Lung (tissue), 12 donors: ENCODE results near the gene BPIFB1. TPM values are rescaled to one million over a fixed set of nuclear protein-coding genes. Genes with fewer than 3 reads are reported as not detected.

ENCODE experiments used
- ATAC-seq: fragments of 200-7000 bp; cut with Tn5 transposase; one replicate; pipeline ENCODE4 v1.9.1; 2020; ENCODE audit warnings: moderate number of reproducible peaks; ENCODE audit not compliant: insufficient read depth, low FRiP score
- DNase-seq, 3 donors: peaks; one replicate each; pipeline ENCODE4 v3.0.0-alpha.2; 2013 to 2017
- H3K27ac ChIP-seq, 2 donors: one replicate each; pipeline ENCODE4 v1.5.1; 2013; ENCODE audit warnings: mild to moderate bottlenecking in 2 of 2, moderate library complexity in 2 of 2, control low read depth in 1 of 2, inconsistent platforms in 1 of 2, low read depth in 1 of 2, low read length in 1 of 2
- H3K27me3 ChIP-seq, 3 donors: one replicate each; pipeline ENCODE4 v1.5.1; 2013; ENCODE audit warnings: low read length in 2 of 3; ENCODE audit not compliant: control insufficient read depth in 3 of 3, insufficient read depth in 3 of 3
- H3K36me3 ChIP-seq, 4 donors: one replicate each; pipeline ENCODE4 v1.5.1; 2013; ENCODE audit warnings: low read length in 4 of 4, mild to moderate bottlenecking in 1 of 4, moderate library complexity in 1 of 4; ENCODE audit not compliant: control insufficient read depth in 4 of 4, insufficient read depth in 4 of 4
- H3K4me1 ChIP-seq, 5 donors: one replicate each; pipeline ENCODE4 v1.5.1; 2013; ENCODE audit warnings: low read length in 5 of 5, mild to moderate bottlenecking in 2 of 5, moderate library complexity in 1 of 5; ENCODE audit not compliant: control insufficient read depth in 5 of 5, insufficient read depth in 5 of 5
- H3K4me3 ChIP-seq: one replicate; pipeline ENCODE4 v1.5.1; 2013; ENCODE audit warnings: mild to moderate bottlenecking, control low read depth, moderate library complexity
- H3K9ac ChIP-seq, 2 donors: one replicate each; pipeline ENCODE4 v1.5.1; 2013; ENCODE audit warnings: low read length in 2 of 2, control low read depth in 1 of 2; ENCODE audit not compliant: insufficient read depth in 1 of 2
- H3K9me3 ChIP-seq, 4 donors: one replicate each; pipeline ENCODE4 v1.5.1; 2013; ENCODE audit warnings: low read length in 3 of 4, mild to moderate bottlenecking in 1 of 4, moderate library complexity in 1 of 4; ENCODE audit not compliant: control insufficient read depth in 4 of 4, insufficient read depth in 3 of 4
- WGBS, 2 donors: extraction: QIAGEN DNeasy Blood & Tissue Kit; methylation state at CpG; one replicate each; pipeline ENCODE4 v1.1.7; 2013; 5-methylcytosine and 5-hydroxymethylcytosine counted together
- polyA plus RNA-seq, 2 donors: library from polyadenylated mRNA; stranded (reverse); fragments of 200-250 nt; gene quantifications; one replicate each; pipeline ENCODE4 v1.2.1, GENCODE V29; 2013
- total RNA-seq, 2 donors: library from RNA; depleted of rRNA in 1 of 2; stranded (reverse); fragments of >200 nt in 1 of 2; gene quantifications; one replicate each; pipeline ENCODE4 v1.2.1, GENCODE V29; 2014 to 2021
- TF ChIP-seq, protein P1 (sequence below): IDR thresholded peaks from 2 replicates; pipeline ENCODE4 v1.5.1; 2012; ENCODE audit warnings: mild to moderate bottlenecking; ENCODE audit errors: control extremely low read depth, extremely low read depth
- donor health status: control.
- donor health status: control.
- donor health status: Bipolar disorder and iron deficiency.
- donor health status: healthy.
- donor health status: DM: yes; HTN: yes; CAD: no.

The BPIFB1 gene
- total and polyA plus RNA-seq, 4 donors: 61.9 to 445 (median 292) TPM

DNA sequence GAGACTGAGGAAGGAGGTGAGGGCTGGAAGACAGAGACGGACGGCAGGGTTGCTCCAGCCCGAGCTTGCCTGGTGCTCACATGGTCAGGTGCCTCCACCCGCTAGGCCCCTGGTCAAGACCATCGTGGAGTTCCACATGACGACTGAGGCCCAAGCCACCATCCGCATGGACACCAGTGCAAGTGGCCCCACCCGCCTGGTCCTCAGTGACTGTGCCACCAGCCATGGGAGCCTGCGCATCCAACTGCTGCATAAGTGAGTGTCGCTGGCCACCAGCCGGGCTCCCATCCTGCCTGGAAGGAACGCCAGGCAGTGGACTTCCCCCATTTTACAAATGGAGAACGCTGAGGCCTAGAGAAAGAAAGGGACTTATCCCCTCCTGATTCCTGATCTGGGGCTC, 7.8 kb downstream of the BPIFB1 start:
- H3K9me3 ChIP-seq: peaks cover 0 to 4% (median 0%) of the 10 kb centered on the region in 4 donors
- 95 to 96% methylated on average over 13 of the region's 13 CpGs for WGBS, 2 donors
- no peak overlapping the region for H3K4me3 ChIP-seq
- H3K27ac ChIP-seq: no peak overlapping the region
- no peaks in the 10 kb centered on the region for H3K4me1 ChIP-seq
- DNase-seq (no peak), ATAC-seq (no peak)
- peaks cover 0 to 5% (median 0%) of the 10 kb centered on the region in 3 donors for H3K27me3 ChIP-seq
- TF ChIP-seq, protein P1, sequence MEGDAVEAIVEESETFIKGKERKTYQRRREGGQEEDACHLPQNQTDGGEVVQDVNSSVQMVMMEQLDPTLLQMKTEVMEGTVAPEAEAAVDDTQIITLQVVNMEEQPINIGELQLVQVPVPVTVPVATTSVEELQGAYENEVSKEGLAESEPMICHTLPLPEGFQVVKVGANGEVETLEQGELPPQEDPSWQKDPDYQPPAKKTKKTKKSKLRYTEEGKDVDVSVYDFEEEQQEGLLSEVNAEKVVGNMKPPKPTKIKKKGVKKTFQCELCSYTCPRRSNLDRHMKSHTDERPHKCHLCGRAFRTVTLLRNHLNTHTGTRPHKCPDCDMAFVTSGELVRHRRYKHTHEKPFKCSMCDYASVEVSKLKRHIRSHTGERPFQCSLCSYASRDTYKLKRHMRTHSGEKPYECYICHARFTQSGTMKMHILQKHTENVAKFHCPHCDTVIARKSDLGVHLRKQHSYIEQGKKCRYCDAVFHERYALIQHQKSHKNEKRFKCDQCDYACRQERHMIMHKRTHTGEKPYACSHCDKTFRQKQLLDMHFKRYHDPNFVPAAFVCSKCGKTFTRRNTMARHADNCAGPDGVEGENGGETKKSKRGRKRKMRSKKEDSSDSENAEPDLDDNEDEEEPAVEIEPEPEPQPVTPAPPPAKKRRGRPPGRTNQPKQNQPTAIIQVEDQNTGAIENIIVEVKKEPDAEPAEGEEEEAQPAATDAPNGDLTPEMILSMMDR: no peak
- H3K9ac ChIP-seq: no peak overlapping the region
- no peaks in the 10 kb centered on the region for H3K36me3 ChIP-seq

DNA sequence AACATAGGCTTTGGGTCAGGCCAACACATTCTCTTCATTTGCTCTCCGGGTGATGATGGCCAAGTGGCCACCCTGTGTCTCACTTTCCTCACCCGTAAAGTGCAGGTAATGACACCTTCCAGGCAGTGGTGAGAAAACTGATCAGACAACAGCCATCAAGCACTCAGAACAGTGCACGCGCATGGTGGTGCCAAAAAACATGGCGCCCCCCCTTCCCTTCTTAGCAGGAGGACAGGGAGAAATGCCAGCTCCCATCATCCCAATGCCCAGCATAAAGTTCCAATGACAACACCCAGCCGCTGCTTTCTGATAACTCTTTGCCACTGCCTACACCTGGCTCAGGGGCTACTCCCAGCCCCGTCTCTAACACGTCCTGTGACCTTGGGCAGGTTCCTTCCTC, 8.4 kb downstream of the BPIFB1 start:
- no peak overlapping the region for H3K9ac ChIP-seq
- H3K4me1 ChIP-seq: no peaks in the 10 kb centered on the region
- TF ChIP-seq, protein P1: no peak
- H3K36me3 ChIP-seq: no peaks in the 10 kb centered on the region
- peaks cover 0 to 8% (median 0%) of the 10 kb centered on the region in 3 donors for H3K27me3 ChIP-seq
- WGBS, 2 donors: 81 to 86% methylated on average over 8 of the region's 8 CpGs
- no peak for DNase-seq
- no peak overlapping the region for H3K27ac ChIP-seq
- H3K4me3 ChIP-seq: no peak overlapping the region
- peaks cover 0 to 4% (median 0%) of the 10 kb centered on the region in 4 donors for H3K9me3 ChIP-seq
- ATAC-seq: no peak

DNA sequence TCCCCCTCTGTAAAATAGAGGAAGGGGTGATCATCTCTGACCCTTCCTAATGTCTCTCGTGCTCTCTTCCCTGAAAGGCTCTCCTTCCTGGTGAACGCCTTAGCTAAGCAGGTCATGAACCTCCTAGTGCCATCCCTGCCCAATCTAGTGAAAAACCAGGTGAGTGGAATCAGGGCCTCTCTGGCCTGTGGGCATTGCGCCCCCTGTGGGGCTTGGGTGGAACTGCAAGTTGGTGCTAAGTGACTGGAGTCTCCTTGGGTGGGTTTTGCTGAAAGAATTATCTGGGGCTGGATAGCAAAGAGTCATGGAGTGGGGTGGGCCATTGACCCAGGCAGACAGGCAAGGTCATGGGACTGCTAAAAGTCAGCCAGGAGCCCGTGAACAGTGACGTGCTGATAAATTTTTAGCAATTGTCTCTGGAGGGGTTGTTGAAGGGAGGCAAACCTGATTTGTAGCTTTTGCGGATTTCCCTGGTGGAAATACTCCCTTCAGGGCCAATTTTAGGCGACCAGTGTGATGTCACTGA, 8.9 kb downstream of the BPIFB1 start:
- H3K4me1 ChIP-seq: no peaks in the 10 kb centered on the region
- no peak overlapping the region for H3K9ac ChIP-seq
- no peak overlapping the region for H3K4me3 ChIP-seq
- no peaks in the 10 kb centered on the region for H3K36me3 ChIP-seq
- H3K27ac ChIP-seq: no peak overlapping the region
- ATAC-seq (no peak), DNase-seq (peak; percentile 3 to 22 (median 9))
- WGBS, 2 donors: 33 to 46% methylated on average over 7 of the region's 7 CpGs
- peaks cover 0 to 12% (median 0%) of the 10 kb centered on the region in 3 donors for H3K27me3 ChIP-seq
- TF ChIP-seq, protein P1: peak; percentile 68
- H3K9me3 ChIP-seq: peaks cover 0 to 4% (median 0%) of the 10 kb centered on the region in 4 donors

DNA sequence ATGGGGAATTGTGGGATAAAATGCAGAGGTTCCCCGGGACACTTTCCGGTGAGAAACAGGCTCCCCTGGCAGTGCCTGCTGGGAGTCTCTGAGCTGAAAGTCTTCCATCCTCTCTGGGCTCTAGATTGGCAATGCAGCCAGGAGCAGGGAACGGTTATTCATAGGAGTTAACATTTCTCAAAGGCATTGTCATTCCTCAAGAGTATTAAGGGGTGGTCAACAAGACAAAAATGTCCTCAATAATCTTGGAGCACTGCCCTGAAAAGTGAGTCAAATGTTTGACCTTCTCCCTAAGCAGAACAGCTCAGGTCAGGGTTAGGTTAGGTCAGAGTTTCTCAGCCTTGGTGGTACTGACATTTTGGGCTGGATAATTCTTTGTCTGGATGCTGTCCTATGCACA, 13.2 kb downstream of the BPIFB1 start:
- H3K4me1 ChIP-seq: no peaks in the 10 kb centered on the region
- H3K27me3 ChIP-seq: peaks cover 0 to 19% (median 0%) of the 10 kb centered on the region in 3 donors
- H3K9me3 ChIP-seq: no peaks in the 10 kb centered on the region
- DNase-seq (no peak), ATAC-seq (no peak)
- H3K36me3 ChIP-seq: no peaks in the 10 kb centered on the region
- H3K9ac ChIP-seq: no peak overlapping the region
- TF ChIP-seq, protein P1: no peak
- no peak overlapping the region for H3K27ac ChIP-seq
- no peak overlapping the region for H3K4me3 ChIP-seq
- 65 to 83% methylated on average over 3 of the region's 3 CpGs for WGBS, 2 donors
